Activated CD4-positive, alpha-beta T cell treated with anti-CD3 and anti-CD28 coated beads, Interleukin-2, amount 10 ng/mL, durations not matched to agents 7 days and 5 days (primary cell): ENCODE measurements around the gene CDK5RAP2. TPM values are rescaled to one million over a fixed set of nuclear protein-coding genes. Genes with fewer than 3 reads are reported as not detected.
A peak's percentile ranks its signal among the peaks of the same experiment; 100 is the strongest.
"Not testable (repeated sequence)": the region's sequence is repeated elsewhere in the genome, so short reads cannot be mapped to it uniquely, and the experiment has no call there.

ENCODE experiments used
- CTCF ChIA-PET: fragments of 350-600 bp; sonication (Branson Sonifier 250); formaldehyde crosslinking; loops from one replicate; lab custom pipeline; 2021; ENCODE audit warnings: antibody characterized with exemption; lab: Charles Lee
- POLR2A ChIA-PET: fragments of 350-600 bp; sonication (Branson Sonifier 250); formaldehyde crosslinking; loops from one replicate; lab custom pipeline; 2021; ENCODE audit warnings: antibody characterized with exemption; lab: Charles Lee
- DNase-seq: peaks from one replicate; pipeline ENCODE4 v3.0.0-alpha.2; 2020
- H3K27ac Mint-ChIP-seq: one replicate; pipeline ENCODE4 v1.8.0; 2021; ENCODE audit warnings: mild to moderate bottlenecking, moderate library complexity, mixed read lengths
- H3K27me3 Mint-ChIP-seq: one replicate; pipeline ENCODE4 v1.8.0; 2021; ENCODE audit warnings: mixed read lengths
- H3K36me3 Mint-ChIP-seq: one replicate; pipeline ENCODE4 v1.8.0; 2021; ENCODE audit warnings: low read depth, mixed read lengths
- H3K4me1 Mint-ChIP-seq: one replicate; pipeline ENCODE4 v1.8.0; 2021; ENCODE audit warnings: mixed read lengths
- H3K4me3 Mint-ChIP-seq: one replicate; pipeline ENCODE4 v1.8.0; 2021; ENCODE audit warnings: mild to moderate bottlenecking, moderate library complexity, mixed read lengths
- H3K9me3 Mint-ChIP-seq: one replicate; pipeline ENCODE4 v1.8.0; 2021; ENCODE audit warnings: mixed read lengths
- total RNA-seq, 2 experiments: library from RNA; stranded (reverse); gene quantifications; one replicate each; pipeline ENCODE4 v1.2.3, GENCODE V29; 2021

The CDK5RAP2 gene
- total RNA-seq, 2 experiments from 2014 or later, result 103 to 105 TPM

DNA sequence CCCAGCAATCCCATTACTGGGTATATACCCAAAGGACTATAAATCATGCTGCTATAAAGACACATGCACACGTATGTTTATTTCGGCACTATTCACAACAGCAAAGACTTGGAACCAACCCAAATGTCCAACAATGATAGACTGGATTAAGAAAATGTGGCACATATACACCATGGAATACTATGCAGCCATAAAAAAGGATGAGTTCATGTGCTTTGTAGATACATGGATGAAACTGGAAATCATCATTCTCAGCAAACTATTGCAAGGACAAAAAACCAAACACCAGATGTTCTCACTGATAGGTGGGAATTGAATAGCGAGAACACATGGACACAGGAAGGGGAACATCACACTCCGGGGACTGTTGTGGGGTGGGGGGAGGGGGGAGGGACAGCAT lies 64.0 kb downstream of the CDK5RAP2 start:
- H3K4me3 Mint-ChIP-seq, CTCF ChIA-PET, H3K27me3 Mint-ChIP-seq, H3K4me1 Mint-ChIP-seq, H3K9me3 Mint-ChIP-seq, H3K27ac Mint-ChIP-seq, POLR2A ChIA-PET, DNase-seq: not testable (repeated sequence)
- peaks cover 74% of the 10 kb centered on the region for H3K36me3 Mint-ChIP-seq

DNA sequence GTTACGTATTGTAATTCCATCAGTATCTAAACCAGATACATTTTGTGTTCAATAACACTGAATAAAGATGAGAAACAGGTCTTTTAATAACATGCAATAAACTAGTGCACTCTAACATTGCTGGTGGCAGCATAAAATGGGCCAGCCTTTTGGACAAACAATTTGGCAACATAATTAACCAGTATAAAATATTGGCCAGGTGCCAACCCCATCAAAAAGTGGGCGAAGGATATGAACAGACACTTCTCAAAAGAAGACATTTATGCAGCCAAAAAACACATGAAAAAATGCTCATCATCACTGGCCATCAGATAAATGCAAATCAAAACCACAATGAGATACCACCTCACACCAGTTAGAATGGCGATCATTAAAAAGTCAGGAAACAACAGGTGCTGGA lies 64.5 kb downstream of the CDK5RAP2 start:
- POLR2A ChIA-PET, H3K27me3 Mint-ChIP-seq, H3K27ac Mint-ChIP-seq, H3K4me3 Mint-ChIP-seq, DNase-seq, H3K9me3 Mint-ChIP-seq, H3K4me1 Mint-ChIP-seq: not testable (repeated sequence)
- CTCF ChIA-PET, result interaction anchor here (0.7 kb wide), 1 partner anchor 33 kb away, joined by 3 read pairs; no protein-coding TSS in a partner anchor
- peaks cover 78% of the 10 kb centered on the region for H3K36me3 Mint-ChIP-seq

DNA sequence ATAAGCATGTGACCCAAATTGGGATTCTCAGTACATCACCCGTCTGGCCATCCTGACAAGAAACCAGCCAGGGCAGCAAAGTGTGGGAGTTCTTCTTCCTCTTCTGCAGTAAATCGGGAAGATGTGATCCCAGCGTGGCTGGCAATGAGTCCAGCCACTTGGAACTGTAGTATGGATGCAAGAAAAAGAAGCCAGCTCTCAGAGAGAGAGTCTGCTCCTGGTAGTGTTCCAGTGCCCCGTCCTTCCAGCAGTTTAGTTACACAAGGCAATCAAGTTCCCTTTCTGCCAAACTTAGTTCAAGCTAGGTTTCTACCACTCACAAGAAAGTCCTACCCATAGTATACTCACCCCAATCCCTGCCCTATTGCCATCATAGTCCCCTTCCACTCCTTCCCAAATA lies 65.6 kb downstream of the CDK5RAP2 start:
- H3K4me3 Mint-ChIP-seq, result no peak overlapping the region
- H3K27me3 Mint-ChIP-seq, result no peaks in the 10 kb centered on the region
- H3K9me3 Mint-ChIP-seq, result peaks cover 7% of the 10 kb centered on the region
- H3K4me1 Mint-ChIP-seq, result no peaks in the 10 kb centered on the region
- CTCF ChIA-PET, result interaction anchor here (0.5 kb wide), 1 partner anchor 102 kb away, joined by 4 read pairs; no protein-coding TSS in a partner anchor
- POLR2A ChIA-PET, result no interaction called here
- no peak for DNase-seq
- peaks cover 84% of the 10 kb centered on the region for H3K36me3 Mint-ChIP-seq
- peak overlapping the region; percentile 16 for H3K27ac Mint-ChIP-seq

GRCh38 chr9:120513825-120514396 lies 66.1 kb downstream of the CDK5RAP2 start:
- no peaks in the 10 kb centered on the region for H3K27me3 Mint-ChIP-seq
- H3K27ac Mint-ChIP-seq, result no peak overlapping the region
- H3K36me3 Mint-ChIP-seq, result peaks cover 87% of the 10 kb centered on the region
- CTCF ChIA-PET, result no interaction called here
- DNase-seq, result no peak
- H3K4me1 Mint-ChIP-seq, result no peaks in the 10 kb centered on the region
- POLR2A ChIA-PET, result no interaction called here
- peaks cover 7% of the 10 kb centered on the region for H3K9me3 Mint-ChIP-seq
- no peak overlapping the region for H3K4me3 Mint-ChIP-seq

GRCh38 chr9:120510816-120511215 lies 69.2 kb downstream of the CDK5RAP2 start:
- H3K36me3 Mint-ChIP-seq, result peaks cover 86% of the 10 kb centered on the region
- ChIA-PET CTCF (interaction anchor here (1.1 kb wide), 1 partner anchor 14 kb away, joined by 3 read pairs; no protein-coding TSS in a partner anchor), POLR2A (no interaction called here)
- no peaks in the 10 kb centered on the region for H3K27me3 Mint-ChIP-seq
- peaks cover 17% of the 10 kb centered on the region for H3K9me3 Mint-ChIP-seq
- H3K4me3 Mint-ChIP-seq, result no peak overlapping the region
- DNase-seq, result no peak
- H3K4me1 Mint-ChIP-seq, result no peaks in the 10 kb centered on the region
- no peak overlapping the region for H3K27ac Mint-ChIP-seq

GRCh38 chr9:120507936-120508510 lies 71.9 kb downstream of the CDK5RAP2 start:
- CTCF ChIA-PET, result interaction anchor here (1.2 to 1.6 kb wide), 3 partner anchors 8 to 17 kb away, joined by 3 to 5 read pairs (median 3); no protein-coding TSS in a partner anchor
- H3K27ac Mint-ChIP-seq, result no peak overlapping the region
- peaks cover 87% of the 10 kb centered on the region for H3K36me3 Mint-ChIP-seq
- H3K9me3 Mint-ChIP-seq, result peaks cover 17% of the 10 kb centered on the region
- no peak for DNase-seq
- POLR2A ChIA-PET, result no interaction called here
- no peak overlapping the region for H3K4me3 Mint-ChIP-seq
- H3K27me3 Mint-ChIP-seq, result no peaks in the 10 kb centered on the region
- no peaks in the 10 kb centered on the region for H3K4me1 Mint-ChIP-seq

DNA sequence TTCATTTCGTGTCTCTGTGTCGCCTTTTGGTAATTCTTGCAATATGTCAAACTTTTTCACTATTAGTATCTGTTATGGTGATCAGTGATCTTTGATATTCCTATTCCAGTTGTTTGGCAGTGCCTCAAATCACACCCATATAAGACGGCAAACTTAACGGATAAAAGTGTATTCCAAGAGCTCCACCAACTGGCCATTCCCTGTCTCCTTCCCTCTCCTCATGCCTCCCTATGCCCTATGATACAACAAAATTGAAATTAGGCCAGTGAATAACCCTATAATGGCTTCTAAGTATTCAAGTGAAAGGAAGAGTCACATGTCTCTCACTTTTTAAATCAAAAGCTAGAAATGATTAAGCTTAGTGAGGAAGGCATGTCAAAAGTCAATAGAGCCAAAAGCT lies 74.8 kb downstream of the CDK5RAP2 start:
- Mint-ChIP-seq H3K4me3 (no peak overlapping the region), H3K9me3 (peaks cover 11% of the 10 kb centered on the region), H3K36me3 (peaks cover 85% of the 10 kb centered on the region), H3K27ac (no peak overlapping the region), H3K4me1 (no peaks in the 10 kb centered on the region), H3K27me3 (no peaks in the 10 kb centered on the region)
- ChIA-PET CTCF (interaction anchor here (0.9 to 1.6 kb wide), 2 partner anchors 18 to 22 kb away, joined by 3 read pairs; no protein-coding TSS in a partner anchor), POLR2A (no interaction called here)
- DNase-seq, result no peak

- ChIA-PET CTCF (interaction anchor here (1.2 to 1.3 kb wide), 2 partner anchors 8 to 10 kb away, joined by 3 read pairs; no protein-coding TSS in a partner anchor), POLR2A (no interaction called here)
- Mint-ChIP-seq H3K27ac (no peak overlapping the region), H3K36me3 (peaks cover 64% of the 10 kb centered on the region), H3K4me1 (no peaks in the 10 kb centered on the region), H3K4me3 (no peak overlapping the region), H3K9me3 (no peaks in the 10 kb centered on the region), H3K27me3 (no peaks in the 10 kb centered on the region)
- no peak for DNase-seq
Observed at GRCh38 chr9:120500733-120501132, 79.2 kb downstream of the CDK5RAP2 start.

GRCh38 chr9:120497865-120498264 lies 82.1 kb downstream of the CDK5RAP2 start:
- CTCF ChIA-PET, H3K4me3 Mint-ChIP-seq, POLR2A ChIA-PET, H3K27me3 Mint-ChIP-seq, H3K9me3 Mint-ChIP-seq, H3K27ac Mint-ChIP-seq, H3K4me1 Mint-ChIP-seq, DNase-seq: not testable (repeated sequence)
- H3K36me3 Mint-ChIP-seq, result peaks cover 47% of the 10 kb centered on the region

DNA sequence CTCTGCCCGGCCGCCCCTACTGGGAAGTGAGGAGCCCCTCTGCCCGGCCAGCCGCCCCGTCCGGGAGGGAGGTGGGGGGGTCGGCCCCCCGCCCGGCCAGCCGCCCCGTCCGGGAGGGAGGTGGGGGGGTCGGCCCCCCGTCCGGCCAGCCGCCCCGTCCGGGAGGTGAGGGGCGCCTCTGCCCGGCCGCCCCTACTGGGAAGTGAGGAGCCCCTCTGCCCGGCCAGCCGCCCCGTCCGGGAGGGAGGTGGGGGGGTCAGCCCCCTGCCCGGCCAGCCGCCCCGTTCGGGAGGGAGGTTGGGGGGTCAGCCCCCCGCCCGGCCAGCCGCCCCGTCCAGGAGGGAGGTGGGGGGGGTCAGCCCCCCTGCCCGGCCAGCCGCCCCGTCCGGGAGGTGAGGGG lies 83.5 kb downstream of the CDK5RAP2 start:
- POLR2A ChIA-PET, CTCF ChIA-PET, H3K27me3 Mint-ChIP-seq, H3K27ac Mint-ChIP-seq, H3K4me3 Mint-ChIP-seq, DNase-seq, H3K9me3 Mint-ChIP-seq, H3K4me1 Mint-ChIP-seq: not testable (repeated sequence)
- H3K36me3 Mint-ChIP-seq, result peaks cover 34% of the 10 kb centered on the region

GRCh38 chr9:120490888-120491595 lies 88.9 kb downstream of the CDK5RAP2 start:
- no peak overlapping the region for H3K4me3 Mint-ChIP-seq
- peak overlapping the region; percentile 63 for H3K27ac Mint-ChIP-seq
- H3K36me3 Mint-ChIP-seq, result peaks cover 48% of the 10 kb centered on the region
- no peak for DNase-seq
- peaks cover 11% of the 10 kb centered on the region for H3K4me1 Mint-ChIP-seq
- CTCF ChIA-PET, result interaction anchor here (1.5 kb wide), 1 partner anchor 10 kb away, joined by 3 read pairs; no protein-coding TSS in a partner anchor
- H3K9me3 Mint-ChIP-seq, result no peaks in the 10 kb centered on the region
- no peaks in the 10 kb centered on the region for H3K27me3 Mint-ChIP-seq
- POLR2A ChIA-PET, result no interaction called here

- Mint-ChIP-seq H3K9me3 (no peaks in the 10 kb centered on the region), H3K4me1 (peaks cover 11% of the 10 kb centered on the region), H3K4me3 (no peak overlapping the region), H3K27ac (no peak overlapping the region), H3K27me3 (no peaks in the 10 kb centered on the region), H3K36me3 (peaks cover 57% of the 10 kb centered on the region)
- ChIA-PET CTCF (interaction anchor here (0.7 to 1.2 kb wide), 2 partner anchors 10 to 90 kb away, joined by 3 to 4 read pairs; no protein-coding TSS in a partner anchor), POLR2A (no interaction called here)
- no peak for DNase-seq
Observed at GRCh38 chr9:120486835-120487234, 93.1 kb downstream of the CDK5RAP2 start.

GRCh38 chr9:120486347-120486746 lies 93.6 kb downstream of the CDK5RAP2 start:
- H3K27ac Mint-ChIP-seq, result no peak overlapping the region
- POLR2A ChIA-PET, result no interaction called here
- peaks cover 55% of the 10 kb centered on the region for H3K36me3 Mint-ChIP-seq
- no peaks in the 10 kb centered on the region for H3K9me3 Mint-ChIP-seq
- no peak overlapping the region for H3K4me3 Mint-ChIP-seq
- CTCF ChIA-PET, result interaction anchor here (0.7 to 1.2 kb wide), 2 partner anchors 9 to 89 kb away, joined by 3 to 4 read pairs; no protein-coding TSS in a partner anchor
- peaks cover 8% of the 10 kb centered on the region for H3K4me1 Mint-ChIP-seq
- DNase-seq, result no peak
- no peaks in the 10 kb centered on the region for H3K27me3 Mint-ChIP-seq
